Neural crest cell (in vitro differentiated cells): ENCODE data around the gene DECR2. TPM values are rescaled to one million over a fixed set of nuclear protein-coding genes. Genes with fewer than 3 reads are reported as not detected.

Experiments used
- DNase-seq: peaks from one replicate; pipeline ENCODE4 v3.0.0; 2021; ENCODE audit warnings: low read depth, mixed read lengths, low spot score
- H3K27ac Mint-ChIP-seq: one replicate; pipeline ENCODE4 v1.8.0; 2021; ENCODE audit warnings: mild to moderate bottlenecking, mixed read lengths; ENCODE audit not compliant: unreplicated experiment
- H3K27me3 Mint-ChIP-seq: 2 replicates; pipeline ENCODE4 v1.8.0; 2021; ENCODE audit warnings: low read depth, mild to moderate bottlenecking, mixed read lengths
- H3K36me3 Mint-ChIP-seq: 2 replicates; pipeline ENCODE4 v1.8.0; 2021; ENCODE audit warnings: low read depth, mild to moderate bottlenecking, mixed read lengths
- H3K4me1 Mint-ChIP-seq: 2 replicates; pipeline ENCODE4 v1.8.0; 2021; ENCODE audit warnings: mixed read lengths
- H3K4me3 Mint-ChIP-seq: one replicate; pipeline ENCODE4 v1.8.0; 2021; ENCODE audit warnings: mild to moderate bottlenecking, mixed read lengths
- H3K9me3 Mint-ChIP-seq: 2 replicates; pipeline ENCODE4 v1.8.0; 2021; ENCODE audit warnings: mixed read lengths
- CTCF ChIP-seq: fragments of 200-600 bp; sonication (generic); conservative IDR thresholded peaks from 2 replicates; pipeline ENCODE4 v1.5.0; 2021; ENCODE audit warnings: antibody characterized with exemption, mild to moderate bottlenecking
- long read RNA-seq: library from polyadenylated mRNA; unstranded; transcript quantifications from one replicate; pipeline ENCODE4 v2.0.0, GENCODE V29; 2020
- total RNA-seq: library from RNA; stranded (reverse); gene quantifications from 2 replicates; pipeline ENCODE4 v1.2.1, GENCODE V29; 2021

DECR2 gene, protein sequence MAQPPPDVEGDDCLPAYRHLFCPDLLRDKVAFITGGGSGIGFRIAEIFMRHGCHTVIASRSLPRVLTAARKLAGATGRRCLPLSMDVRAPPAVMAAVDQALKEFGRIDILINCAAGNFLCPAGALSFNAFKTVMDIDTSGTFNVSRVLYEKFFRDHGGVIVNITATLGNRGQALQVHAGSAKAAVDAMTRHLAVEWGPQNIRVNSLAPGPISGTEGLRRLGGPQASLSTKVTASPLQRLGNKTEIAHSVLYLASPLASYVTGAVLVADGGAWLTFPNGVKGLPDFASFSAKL
- 22.4 and 25.7 TPM in 2 replicates for total RNA-seq
- long read RNA-seq, partial matches to known transcripts, result 1 of 5 reads
- long read RNA-seq, other reads (novel, unspliced or antisense), result 2 of 5 reads

DNA sequence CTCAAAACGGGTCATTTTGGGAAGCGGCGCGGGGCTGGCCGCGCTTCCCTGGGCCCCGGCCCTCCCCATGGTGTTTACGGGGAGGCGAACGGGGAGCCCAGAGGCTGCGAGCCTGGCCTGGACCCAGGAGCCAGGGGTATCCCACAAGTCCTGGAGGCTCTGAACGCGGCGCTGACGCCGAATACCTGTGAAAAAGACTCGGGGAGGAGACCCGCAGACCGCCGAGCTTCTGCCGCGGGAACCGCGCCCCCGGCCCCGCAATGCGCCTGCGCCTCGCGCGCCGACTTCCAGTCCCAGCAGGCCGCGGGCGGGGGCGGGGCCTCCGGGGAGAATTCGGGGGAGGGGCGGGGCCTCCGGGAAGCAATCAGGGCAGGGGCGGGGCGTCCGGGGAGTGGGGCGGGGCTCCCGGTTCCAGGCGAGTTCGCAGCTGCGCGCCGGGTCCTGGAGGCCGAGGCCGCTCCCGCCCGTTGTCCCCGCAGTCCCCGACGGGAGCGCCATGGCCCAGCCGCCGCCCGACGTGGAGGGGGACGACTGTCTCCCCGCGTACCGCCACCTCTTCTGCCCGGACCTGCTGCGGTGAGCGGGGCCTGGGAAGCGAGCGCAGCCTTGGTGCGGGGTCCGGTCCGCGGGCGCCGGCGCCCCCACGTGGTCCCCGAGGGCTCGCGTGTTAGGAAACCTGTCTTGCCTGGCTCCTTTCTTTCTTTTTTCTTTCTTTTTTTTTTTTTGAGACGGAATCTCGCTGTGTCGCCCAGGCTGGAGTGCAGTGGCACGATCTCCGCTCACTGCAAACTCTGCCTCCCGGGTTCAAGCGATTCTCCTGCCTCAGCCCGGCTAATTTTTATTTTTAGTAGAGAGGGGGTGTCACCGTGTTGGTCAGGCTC lies at the start of gene DECR2:
DECR2 (plus strand) TSS at position 418 of the 881 bp plus-strand sequence; CDS start at position 497, 79 bp downstream.
- Mint-ChIP-seq H3K36me3 (no peaks in the 10 kb centered on the region), H3K4me3 (peak within 1 kb of the TSS; percentile 87), H3K4me1 (peaks cover 12% of the 10 kb centered on the region), H3K27me3 (peaks cover 1% of the 10 kb centered on the region), H3K27ac (peak within 1 kb of the TSS; percentile 75), H3K9me3 (no peaks in the 10 kb centered on the region)
- peak; percentile 58 for TF ChIP-seq CTCF
- peak; percentile 97 for DNase-seq

- peaks cover 3% of the 10 kb centered on the region for H3K36me3 Mint-ChIP-seq
- DNase-seq, result peak; percentile 100
- H3K9me3 Mint-ChIP-seq, result no peaks in the 10 kb centered on the region
- TF ChIP-seq CTCF, result peak; percentile 68
- H3K27ac Mint-ChIP-seq, result no peak within 1 kb of the TSS
- H3K27me3 Mint-ChIP-seq, result no peaks in the 10 kb centered on the region
- peak within 1 kb of the TSS; percentile 94 for H3K4me3 Mint-ChIP-seq
- peaks cover 17% of the 10 kb centered on the region for H3K4me1 Mint-ChIP-seq
Measured at GRCh38 chr16:352547-353403, 48.9 kb upstream of the DECR2 start, which contains the start of gene AXIN1. Gene AXIN1, minus strand, starts transcription at chr16:352723. Its CDS starts 5,698 bp downstream, at chr16:347025.

- no peak for DNase-seq
- peaks cover 3% of the 10 kb centered on the region for H3K36me3 Mint-ChIP-seq
- no peaks in the 10 kb centered on the region for H3K9me3 Mint-ChIP-seq
- peaks cover 17% of the 10 kb centered on the region for H3K4me1 Mint-ChIP-seq
- H3K4me3 Mint-ChIP-seq, result peak overlapping the region; percentile 38
- no peak overlapping the region for H3K27ac Mint-ChIP-seq
- no peak for TF ChIP-seq CTCF
- H3K27me3 Mint-ChIP-seq, result no peaks in the 10 kb centered on the region
Measured at GRCh38 chr16:353404-354290, 48.0 kb upstream of the DECR2 start.

GRCh38 chr16:354291-354881 lies 47.3 kb upstream of the DECR2 start:
- no peaks in the 10 kb centered on the region for H3K9me3 Mint-ChIP-seq
- no peak for TF ChIP-seq CTCF
- peaks cover 3% of the 10 kb centered on the region for H3K36me3 Mint-ChIP-seq
- peak overlapping the region; percentile 38 for H3K4me3 Mint-ChIP-seq
- no peaks in the 10 kb centered on the region for H3K27me3 Mint-ChIP-seq
- H3K4me1 Mint-ChIP-seq, result peaks cover 13% of the 10 kb centered on the region
- DNase-seq, result no peak
- H3K27ac Mint-ChIP-seq, result no peak overlapping the region
